Mesothelial cell of epicardium (in vitro differentiated cells): ENCODE results near the gene MBOAT1. TPM values are rescaled to one million over a fixed set of nuclear protein-coding genes. Genes with fewer than 3 reads are reported as not detected.

ENCODE experiments used
- DNase-seq, 2 experiments: peaks; one replicate each; pipeline ENCODE4 v3.0.0; 2021; ENCODE audit warnings: low spot score in 2 of 2; ENCODE audit not compliant: unreplicated experiment in 2 of 2
- H3K27ac Mint-ChIP-seq: 2 replicates; pipeline ENCODE4 v1.8.0; 2021; ENCODE audit warnings: mixed read lengths
- H3K27me3 Mint-ChIP-seq: 2 replicates; pipeline ENCODE4 v1.8.0; 2021; ENCODE audit warnings: low read depth, mixed read lengths
- H3K36me3 Mint-ChIP-seq: 2 replicates; pipeline ENCODE4 v1.8.0; 2021; ENCODE audit warnings: mixed read lengths
- H3K4me1 Mint-ChIP-seq: 2 replicates; pipeline ENCODE4 v1.8.0; 2021; ENCODE audit warnings: mixed read lengths
- H3K4me3 Mint-ChIP-seq: 2 replicates; pipeline ENCODE4 v1.8.0; 2021; ENCODE audit warnings: mild to moderate bottlenecking, moderate library complexity, mixed read lengths
- H3K9me3 Mint-ChIP-seq: 2 replicates; pipeline ENCODE4 v1.8.0; 2021; ENCODE audit warnings: mixed read lengths
- CTCF ChIP-seq: fragments of 200-600 bp; sonication (generic); IDR thresholded peaks from one replicate; pipeline ENCODE4 v1.5.0; 2021; ENCODE audit warnings: antibody characterized with exemption; ENCODE audit not compliant: unreplicated experiment
- total RNA-seq: library from RNA; stranded (reverse); gene quantifications from 3 replicates; pipeline ENCODE4 v1.2.1, GENCODE V29; 2021

The MBOAT1 gene
- total RNA-seq, 1 donor from 2014 or later, result 23.5 TPM

DNA sequence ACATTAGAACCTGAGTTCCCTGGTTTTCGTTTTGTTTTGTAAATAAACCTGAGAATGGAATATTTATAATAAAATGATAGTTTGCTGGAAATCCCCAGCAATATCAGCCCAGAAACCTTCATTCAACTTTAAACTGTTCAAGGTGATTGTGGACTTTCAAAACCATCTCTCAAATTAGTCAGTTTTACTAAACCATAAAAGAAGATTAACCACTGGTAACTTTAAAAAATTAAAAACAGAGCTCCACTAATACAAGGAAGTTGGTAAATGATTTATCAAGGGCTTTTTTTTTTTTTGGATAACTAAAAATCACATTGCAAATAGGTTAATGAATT is 10.0 kb downstream of the MBOAT1 start:
- Mint-ChIP-seq H3K9me3 (no peaks in the 10 kb centered on the region), H3K4me1 (peaks cover 58% of the 10 kb centered on the region), H3K4me3 (no peak overlapping the region), H3K27me3 (no peaks in the 10 kb centered on the region), H3K36me3 (no peaks in the 10 kb centered on the region), H3K27ac (peak overlapping the region; percentile 88)
- no peak for DNase-seq
- TF ChIP-seq CTCF, result no peak

GRCh38 chr6:20200761-20201630 is 11.3 kb downstream of the MBOAT1 start:
- H3K9me3 Mint-ChIP-seq, result no peaks in the 10 kb centered on the region
- H3K4me1 Mint-ChIP-seq, result peaks cover 50% of the 10 kb centered on the region
- peak overlapping the region; percentile 88 for H3K27ac Mint-ChIP-seq
- no peak for TF ChIP-seq CTCF
- DNase-seq, result no peak
- no peaks in the 10 kb centered on the region for H3K36me3 Mint-ChIP-seq
- no peaks in the 10 kb centered on the region for H3K27me3 Mint-ChIP-seq
- no peak overlapping the region for H3K4me3 Mint-ChIP-seq

GRCh38 chr6:20198775-20199174 is 13.5 kb downstream of the MBOAT1 start:
- DNase-seq, result no peak
- H3K27me3 Mint-ChIP-seq, result no peaks in the 10 kb centered on the region
- H3K27ac Mint-ChIP-seq, result peak overlapping the region; percentile 32
- no peak for TF ChIP-seq CTCF
- H3K4me1 Mint-ChIP-seq, result peaks cover 40% of the 10 kb centered on the region
- H3K9me3 Mint-ChIP-seq, result peaks cover 8% of the 10 kb centered on the region
- H3K4me3 Mint-ChIP-seq, result no peak overlapping the region
- peaks cover 2% of the 10 kb centered on the region for H3K36me3 Mint-ChIP-seq

GRCh38 chr6:20198156-20198774 is 14.0 kb downstream of the MBOAT1 start:
- no peak for TF ChIP-seq CTCF
- peak overlapping the region; percentile 32 for H3K27ac Mint-ChIP-seq
- H3K4me3 Mint-ChIP-seq, result no peak overlapping the region
- no peak for DNase-seq
- H3K27me3 Mint-ChIP-seq, result no peaks in the 10 kb centered on the region
- H3K9me3 Mint-ChIP-seq, result peaks cover 8% of the 10 kb centered on the region
- peaks cover 2% of the 10 kb centered on the region for H3K36me3 Mint-ChIP-seq
- H3K4me1 Mint-ChIP-seq, result peaks cover 38% of the 10 kb centered on the region

GRCh38 chr6:20197251-20197650 is 15.0 kb downstream of the MBOAT1 start:
- Mint-ChIP-seq H3K27me3 (no peaks in the 10 kb centered on the region), H3K4me1 (peaks cover 32% of the 10 kb centered on the region), H3K27ac (peak overlapping the region; percentile 41), H3K4me3 (no peak overlapping the region), H3K9me3 (peaks cover 8% of the 10 kb centered on the region), H3K36me3 (peaks cover 7% of the 10 kb centered on the region)
- TF ChIP-seq CTCF, result no peak
- no peak for DNase-seq
